Upper lobe of left lung (tissue), 4 donors: ENCODE results near the gene LDLRAD3.

Experiments
- CTCF ChIP-seq, 6 experiments: fragments of 450-650 bp in 4 of 6; fragments of 200-600 bp in 2 of 6; sonication (generic) in 2 of 6; IDR thresholded peaks; one replicate each; pipeline ENCODE4 v1.5.1; 2016 to 2019; ENCODE audit warnings: antibody characterized with exemption in 6 of 6
- EP300 ChIP-seq, 4 donors: sonication (generic); formaldehyde crosslinking; IDR thresholded peaks; one replicate each; pipeline ENCODE4 v1.5.1; 2017; ENCODE audit warnings: antibody characterized with exemption in 4 of 4, control low read depth in 2 of 4
- POLR2A ChIP-seq, 4 donors: fragments of 450-650 bp; IDR thresholded peaks; one replicate each; pipeline ENCODE4 v1.5.1; 2016 to 2017; ENCODE audit warnings: antibody characterized with exemption in 4 of 4, mild to moderate bottlenecking in 2 of 4

DNA sequence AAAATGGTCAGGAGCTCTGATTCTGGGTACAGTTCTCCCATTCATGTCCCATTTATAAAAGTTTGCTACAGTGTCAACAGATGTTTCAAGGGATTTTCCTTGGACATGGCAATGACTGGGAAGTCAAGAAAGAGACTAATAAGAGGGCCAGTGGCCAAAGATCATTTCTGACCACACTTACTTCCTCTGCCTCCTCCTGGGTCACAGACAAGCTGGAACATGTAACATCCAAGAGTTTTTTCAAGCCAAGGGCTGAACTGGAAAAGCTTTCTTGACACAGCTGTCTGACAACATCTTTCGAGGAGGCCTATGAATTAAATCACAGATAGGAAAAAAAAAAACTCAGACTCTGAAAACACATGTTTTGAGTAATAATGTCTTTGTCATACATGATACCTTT is 336.7 kb downstream of the LDLRAD3 start:
- TF ChIP-seq CTCF (IDR thresholded peaks at IDR 0.05): no peak
- TF ChIP-seq POLR2A (IDR thresholded peaks at IDR 0.05): no peak
- no peak for TF ChIP-seq EP300 (IDR thresholded peaks at IDR 0.05)
